GM12878 (cell line): ENCODE results near the gene ACSM6. TPM values are rescaled to one million over a fixed set of nuclear protein-coding genes. Genes with fewer than 3 reads are reported as not detected.

Experiments
- ATAC-seq: fragments of 200-7000 bp; cut with Tn5 transposase; 3 replicates; pipeline ENCODE4 v1.9.1; 2020; ENCODE audit warnings: mild to moderate bottlenecking, moderate library complexity
- BruUV-seq: library from RNA; stranded (reverse); fragments of 400-500 nt; replicated peaks from 2 replicates; lab custom pipeline; 2021; lab: Mats Ljungman, UMichigan
- CTCF ChIA-PET: fragments of 300-600 bp; sonication (Branson Sonifier 250); formaldehyde crosslinking; extraction: SDS; loops from one replicate; lab custom pipeline; 2021; ENCODE audit warnings: inconsistent platforms; lab: Yijun Ruan, JAX
- POLR2A ChIA-PET: fragments of 350-600 bp; formaldehyde crosslinking; extraction: SDS; loops from one replicate; lab custom pipeline; 2021; ENCODE audit warnings: inconsistent platforms; lab: Charles Lee
- RAD21 ChIA-PET: fragments of 300-600 bp; sonication (Branson Sonifier 250); formaldehyde crosslinking; loops from one replicate; lab custom pipeline; 2023; ENCODE audit warnings: antibody characterized with exemption; ENCODE audit not compliant: unreplicated experiment; lab: Charles Lee
- SMC1A ChIA-PET: fragments of 300-600 bp; sonication (Branson Sonifier 250); formaldehyde crosslinking; loops from one replicate; lab custom pipeline; 2023; ENCODE audit not compliant: unreplicated experiment, uncharacterized antibody; lab: Charles Lee
- DNase-seq: peaks from one replicate; pipeline ENCODE4 v3.0.0-alpha.2; 2011; ENCODE audit warnings: low read depth, low spot score
- FAIRE-seq: peaks from 3 replicates; lab custom pipeline; 2011; peaks lifted over from hg19 to GRCh38; lab: Jason Lieb, UNC
- H2AFZ ChIP-seq: 2 replicates; pipeline ENCODE4 v1.6.0; 2011; ENCODE audit warnings: low read depth, low read length, control low read depth; ENCODE audit not compliant: control insufficient read depth
- H3K27ac ChIP-seq: 2 replicates; pipeline ENCODE4 v1.5.1; 2011; ENCODE audit warnings: control low read depth; ENCODE audit not compliant: control insufficient read depth, insufficient read depth
- H3K27me3 ChIP-seq, 2 experiments: replicated peaks in 1 of 2; 2 replicates each; pipeline versions ENCODE4 v1.6.0 to v1.6.1; 2011; ENCODE audit warnings: low read length in 1 of 2; ENCODE audit not compliant: control insufficient read depth in 2 of 2, insufficient read depth in 2 of 2
- H3K36me3 ChIP-seq, 2 experiments: 2 replicates each; pipeline ENCODE4 v1.5.1; 2011; ENCODE audit warnings: low read length in 1 of 2; ENCODE audit not compliant: control insufficient read depth in 2 of 2, insufficient read depth in 2 of 2
- H3K4me1 ChIP-seq: 2 replicates; pipeline ENCODE4 v1.6.1; 2011; ENCODE audit warnings: mild to moderate bottlenecking, low read length, moderate library complexity, mixed read lengths; ENCODE audit not compliant: control insufficient read depth, insufficient read depth
- H3K4me2 ChIP-seq: 2 replicates; pipeline ENCODE4 v1.6.0; 2011; ENCODE audit warnings: control low read depth; ENCODE audit not compliant: control insufficient read depth, insufficient read depth
- H3K4me3 ChIP-seq: fragments of 200-600 bp; sonication (generic); 2 replicates; pipeline ENCODE4 v1.5.1; 2016
- H3K79me2 ChIP-seq: 2 replicates; pipeline ENCODE4 v1.6.0; 2011; ENCODE audit warnings: low read length; ENCODE audit not compliant: control insufficient read depth, insufficient read depth
- H3K9ac ChIP-seq: 2 replicates; pipeline ENCODE4 v1.8.0; 2011; ENCODE audit warnings: low read length, control low read depth, mixed read lengths; ENCODE audit not compliant: control insufficient read depth, insufficient read depth
- H3K9me3 ChIP-seq: replicated peaks from 3 replicates; pipeline ENCODE4 v1.5.1; 2011; ENCODE audit warnings: mild to moderate bottlenecking, low read length; ENCODE audit not compliant: control insufficient read depth, insufficient read depth
- H4K20me1 ChIP-seq: 2 replicates; pipeline ENCODE4 v1.6.0; 2011; ENCODE audit not compliant: control insufficient read depth, insufficient read depth
- ASH2L ChIP-seq: fragments of 300-600, 200-600 bp; sonication (generic); IDR thresholded peaks from 2 replicates; pipeline ENCODE4 v1.6.1; 2017; ENCODE audit warnings: low read depth, mild to moderate bottlenecking, borderline replicate concordance
- ATF2 ChIP-seq: IDR thresholded peaks from 2 replicates; pipeline ENCODE4 v1.6.1; 2012; ENCODE audit warnings: low read length, inconsistent platforms
- E2F4 ChIP-seq: IDR thresholded peaks from 2 replicates; pipeline ENCODE4 v1.6.1; 2012; ENCODE audit warnings: low read depth, low read length, improper control_type of control experiment
- ELK1 ChIP-seq: IDR thresholded peaks from 2 replicates; pipeline ENCODE4 v1.6.1; 2012; ENCODE audit warnings: low read depth, low read length, improper control_type of control experiment
- IKZF1 ChIP-seq: fragments of 450-650 bp; conservative IDR thresholded peaks from 2 replicates; pipeline ENCODE4 v1.6.1; 2017; ENCODE audit warnings: antibody characterized with exemption, mild to moderate bottlenecking
- IKZF2 ChIP-seq, 2 experiments: fragments of 450-650 bp; IDR thresholded peaks; 2 replicates each; pipeline ENCODE4 v1.6.1; 2017; ENCODE audit warnings: mild to moderate bottlenecking in 2 of 2, moderate library complexity in 2 of 2
- JUNB ChIP-seq: IDR thresholded peaks from 2 replicates; pipeline ENCODE4 v1.6.1; 2016; ENCODE audit warnings: antibody characterized with exemption, mild to moderate bottlenecking
- KLF5 ChIP-seq: fragments of 450-650 bp; IDR thresholded peaks from 2 replicates; pipeline ENCODE4 v1.6.1; 2014; ENCODE audit warnings: mild to moderate bottlenecking; ENCODE audit not compliant: partially characterized antibody
- MXI1 ChIP-seq: fragments of 150-350 bp; IDR thresholded peaks from 2 replicates; pipeline ENCODE4 v1.6.1; 2011; ENCODE audit warnings: low read depth, mild to moderate bottlenecking, inconsistent platforms, low read length, improper control_type of control experiment
- MYB ChIP-seq: fragments of 150-350 bp; IDR thresholded peaks from 2 replicates; pipeline ENCODE4 v1.6.1; 2014; ENCODE audit warnings: mild to moderate bottlenecking, low read depth, low read length, borderline replicate concordance
- NR2F1 ChIP-seq: fragments of 450-650 bp; conservative IDR thresholded peaks from 2 replicates; pipeline ENCODE4 v1.6.1; 2017; ENCODE audit warnings: mild to moderate bottlenecking
- PAX5 ChIP-seq: IDR thresholded peaks from 2 replicates; pipeline ENCODE4 v1.6.1; 2011; ENCODE audit warnings: low read depth, low read length, borderline replicate concordance
- SUZ12 ChIP-seq: fragments of 200-600 bp; sonication (generic); IDR thresholded peaks from one replicate; pipeline ENCODE4 v1.6.1; 2018; ENCODE audit warnings: antibody characterized with exemption, mild to moderate bottlenecking; ENCODE audit not compliant: unreplicated experiment
- ZNF274 ChIP-seq: IDR thresholded peaks from one replicate; pipeline ENCODE4 v1.8.0; 2011; ENCODE audit not compliant: insufficient read length, insufficient read depth
- WGBS: methylation state at CpG from one replicate; pipeline ENCODE4 v1.1.6; 2016; ENCODE audit warnings: low lambda C conversion rate; ENCODE audit not compliant: insufficient replicate concordance, insufficient coverage; ENCODE audit errors: missing lambda C conversion rate; 5-methylcytosine and 5-hydroxymethylcytosine counted together
- in situ Hi-C: fragments of 300-500 bp; cut with MboI; formaldehyde crosslinking; loops from 9 replicates; pipeline ENCODE4 v1.14.3; 2018; ENCODE audit warnings: mixed read lengths
- intact Hi-C: fragments of 100-400 bp; cut with micrococcal nuclease; formaldehyde crosslinking; loops from one replicate; pipeline ENCODE4 v1.14.2; 2022; ENCODE audit not compliant: unreplicated experiment
- polyA plus RNA-seq, 11 experiments: library from polyadenylated mRNA; depleted of rRNA in 4 of 11; unstranded in 6 of 11; stranded (reverse) in 5 of 11; fragments of >200 nt; fragmentation: Nextera tagmentation in 4 of 11; fragmentation: Illumina TruSeq in 1 of 11; extraction: Ambion mirVana in 4 of 11; extraction: Trizol in 1 of 11; gene quantifications; 1 replicate in 1 of 11; 2 replicates in 10 of 11; pipeline versions ENCODE4 v1.2.1 to v1.2.3, GENCODE V29; 2011 to 2016; ENCODE audit warnings: inconsistent platforms in 2 of 11, missing spikeins in 2 of 11, low read depth in 1 of 11
- total RNA-seq, 4 experiments: library from RNA; depleted of rRNA in 3 of 4; stranded (reverse); fragments of >200 nt in 3 of 4; fragmentation: Illumina TruSeq in 1 of 4; extraction: Trizol in 1 of 4; gene quantifications; 2 replicates each; pipeline versions ENCODE4 v1.2.1 to v1.2.3, GENCODE V29; 2013 to 2021

ACSM6 gene
- total and polyA plus RNA-seq, 10 of the 15 experiments (the other 5 are each of a cell fraction or from before 2014, with no cell fraction given), result 0.06 to 0.21 (median 0.20) TPM; not detected in 7

- Histone ChIP-seq H3K9ac (no peak overlapping the region), H3K79me2 (peaks cover 100% of the 10 kb centered on the region), H3K27me3 (no peaks in the 10 kb centered on the region), H3K4me3 (no peak overlapping the region), H3K36me3 (peaks cover 4 to 13% of the 10 kb centered on the region in 2 experiments), H3K4me1 (peaks cover 30% of the 10 kb centered on the region), H3K4me2 (no peak overlapping the region), H3K9me3 (no peaks in the 10 kb centered on the region; the same call in 2 of the 3 replicates), H3K27ac (no peak overlapping the region), H4K20me1 (peaks cover 21% of the 10 kb centered on the region), H2AFZ (no peak overlapping the region)
- ChIA-PET CTCF (interaction anchor here (1.1 to 16.6 kb wide), 5 partner anchors 8 to 85 kb away, joined by 3 to 348 read pairs (median 21); no protein-coding TSS in a partner anchor), SMC1A (interaction anchor here (0.9 to 14.9 kb wide), 8 partner anchors 10 to 84 kb away, joined by 3 to 313 read pairs (median 8); no protein-coding TSS in a partner anchor), POLR2A (interaction anchor here (0.9 to 2.3 kb wide), 2 partner anchors 10 to 17 kb away, joined by 5 to 12 read pairs; no protein-coding TSS in a partner anchor), RAD21 (interaction anchor here (1.1 to 5.2 kb wide), 6 partner anchors 8 to 85 kb away, joined by 3 to 21 read pairs (median 5); no protein-coding TSS in a partner anchor)
- in situ Hi-C loops (no loop called here), intact Hi-C loops (no loop called here)
- DNase-seq (no peak), FAIRE-seq (no peak), ATAC-seq (no peak)
- BruUV-seq, result no TSS peak
- TF ChIP-seq ASH2L (no peak), PAX5 (no peak), E2F4 (no peak), SUZ12 (no peak), MYB (no peak), IKZF2 (IDR thresholded peaks at IDR 0.05) (no peak), JUNB (no peak), ZNF274 (no peak), IKZF1 (no peak), ELK1 (no peak), NR2F1 (no peak), ATF2 (no peak), MXI1 (no peak), KLF5 (no peak)
- WGBS, result 94% methylated on average over 3 of the region's 3 CpGs
Measured at GRCh38 chr10:95277614-95278013, 83.6 kb downstream of the ACSM6 start.
